ENCODE measurements around the gene MARK2.
"Not testable (repeated sequence)": the region's sequence is repeated elsewhere in the genome, so short reads cannot be mapped to it uniquely, and the experiment has no call there.

MARK2 gene

GRCh38 chr11:63838678-63839507, at the start of gene MARK2:
Gene MARK2 (plus strand): TSS chr11:63839110. CDS start chr11:63839507, 397 bp downstream.
- peak within 1 kb of the TSS; percentile 88 for H3K27ac Mint-ChIP-seq
- ATAC-seq (peak; percentile 86), DNase-seq (peak; percentile 100)
- peak within 1 kb of the TSS; percentile 92 for H3K4me3 Mint-ChIP-seq
- H3K27me3 Mint-ChIP-seq, result no peaks in the 10 kb centered on the region
- peaks cover 8% of the 10 kb centered on the region for H3K36me3 Mint-ChIP-seq (ENCODE audit: low read depth)
- peaks cover 51% of the 10 kb centered on the region for H3K4me1 Mint-ChIP-seq
- no peaks in the 10 kb centered on the region for H3K9me3 Mint-ChIP-seq

GRCh38 chr11:63791495-63792167, 47.3 kb upstream of the MARK2 start:
- ATAC-seq (no peak), DNase-seq (no peak)
- peaks cover 5% of the 10 kb centered on the region for H3K36me3 Mint-ChIP-seq (ENCODE audit: low read depth)
- H3K4me3 Mint-ChIP-seq, result no peak overlapping the region
- H3K27ac Mint-ChIP-seq, result no peak overlapping the region
- H3K4me1 Mint-ChIP-seq, result no peaks in the 10 kb centered on the region
- peaks cover 10% of the 10 kb centered on the region for H3K9me3 Mint-ChIP-seq
- H3K27me3 Mint-ChIP-seq, result peaks cover 2% of the 10 kb centered on the region

- no peak overlapping the region for H3K4me3 Mint-ChIP-seq
- peaks cover 5% of the 10 kb centered on the region for H3K36me3 Mint-ChIP-seq (ENCODE audit: low read depth)
- peaks cover 10% of the 10 kb centered on the region for H3K9me3 Mint-ChIP-seq
- ATAC-seq (no peak), DNase-seq (no peak)
- no peak overlapping the region for H3K27ac Mint-ChIP-seq
- peaks cover 4% of the 10 kb centered on the region for H3K27me3 Mint-ChIP-seq
- no peaks in the 10 kb centered on the region for H3K4me1 Mint-ChIP-seq
These were observed 45.7 kb upstream of the MARK2 start for GRCh38 chr11:63793161-63793560.

GRCh38 chr11:63795066-63795465, 43.8 kb upstream of the MARK2 start:
- Mint-ChIP-seq H3K9me3 (peaks cover 10% of the 10 kb centered on the region), H3K27ac (no peak overlapping the region), H3K4me3 (no peak overlapping the region), H3K4me1 (no peaks in the 10 kb centered on the region), H3K36me3 (ENCODE audit: low read depth) (peaks cover 5% of the 10 kb centered on the region), H3K27me3 (peaks cover 8% of the 10 kb centered on the region)
- DNase-seq, result no peak
- ATAC-seq, result no peak

- DNase-seq, result no peak
- no peaks in the 10 kb centered on the region for H3K9me3 Mint-ChIP-seq
- H3K36me3 Mint-ChIP-seq (ENCODE audit: low read depth), result no peaks in the 10 kb centered on the region
- no peak for ATAC-seq
- H3K27ac Mint-ChIP-seq, result no peak overlapping the region
- no peaks in the 10 kb centered on the region for H3K4me1 Mint-ChIP-seq
- peaks cover 8% of the 10 kb centered on the region for H3K27me3 Mint-ChIP-seq
- H3K4me3 Mint-ChIP-seq, result no peak overlapping the region
These were observed 38.0 kb upstream of the MARK2 start for GRCh38 chr11:63800921-63801320.

- no peak for ATAC-seq
- H3K27ac Mint-ChIP-seq, result no peak overlapping the region
- peaks cover 8% of the 10 kb centered on the region for H3K27me3 Mint-ChIP-seq
- no peaks in the 10 kb centered on the region for H3K4me1 Mint-ChIP-seq
- DNase-seq, result no peak
- H3K4me3 Mint-ChIP-seq, result no peak overlapping the region
- no peaks in the 10 kb centered on the region for H3K36me3 Mint-ChIP-seq (ENCODE audit: low read depth)
- no peaks in the 10 kb centered on the region for H3K9me3 Mint-ChIP-seq
These were observed 36.1 kb upstream of the MARK2 start for GRCh38 chr11:63802637-63803414.

- Mint-ChIP-seq H3K27me3 (peaks cover 1% of the 10 kb centered on the region), H3K9me3 (no peaks in the 10 kb centered on the region), H3K36me3 (ENCODE audit: low read depth) (no peaks in the 10 kb centered on the region), H3K4me1 (no peaks in the 10 kb centered on the region), H3K27ac (no peak overlapping the region), H3K4me3 (no peak overlapping the region)
- ATAC-seq (no peak), DNase-seq (no peak)
These were observed 34.7 kb upstream of the MARK2 start for GRCh38 chr11:63804259-63804658.

GRCh38 chr11:63805844-63806415, 33.0 kb upstream of the MARK2 start:
- no peaks in the 10 kb centered on the region for H3K36me3 Mint-ChIP-seq (ENCODE audit: low read depth)
- ATAC-seq (no peak), DNase-seq (no peak)
- no peak overlapping the region for H3K27ac Mint-ChIP-seq
- H3K9me3 Mint-ChIP-seq, result no peaks in the 10 kb centered on the region
- no peaks in the 10 kb centered on the region for H3K27me3 Mint-ChIP-seq
- H3K4me1 Mint-ChIP-seq, result no peaks in the 10 kb centered on the region
- H3K4me3 Mint-ChIP-seq, result no peak overlapping the region

GRCh38 chr11:63810383-63810782, 28.5 kb upstream of the MARK2 start:
- not testable (repeated sequence) for H3K36me3 Mint-ChIP-seq (ENCODE audit: low read depth); ATAC-seq; H3K27me3 Mint-ChIP-seq; H3K27ac Mint-ChIP-seq; H3K9me3 Mint-ChIP-seq; DNase-seq; H3K4me3 Mint-ChIP-seq
- peaks cover 17% of the 10 kb centered on the region for H3K4me1 Mint-ChIP-seq

GRCh38 chr11:63811522-63811921, 27.4 kb upstream of the MARK2 start:
- ATAC-seq (no peak), DNase-seq (no peak)
- Mint-ChIP-seq H3K27ac (no peak overlapping the region), H3K9me3 (no peaks in the 10 kb centered on the region), H3K36me3 (ENCODE audit: low read depth) (peaks cover 12% of the 10 kb centered on the region), H3K27me3 (no peaks in the 10 kb centered on the region), H3K4me3 (no peak overlapping the region), H3K4me1 (peaks cover 18% of the 10 kb centered on the region)

- no peaks in the 10 kb centered on the region for H3K9me3 Mint-ChIP-seq
These were observed 25.8 kb upstream of the MARK2 start, which contains the start of gene SPINDOC for GRCh38 chr11:63813035-63813562. Gene SPINDOC (plus strand): TSS chr11:63813456. CDS start chr11:63813687, 231 bp downstream.

GRCh38 chr11:63813563-63814382, 25.1 kb upstream of the MARK2 start:
- DNase-seq (peak; percentile 52), ATAC-seq (peak; percentile 44)
- H3K4me3 Mint-ChIP-seq, result peak overlapping the region; percentile 81
- peaks cover 19% of the 10 kb centered on the region for H3K36me3 Mint-ChIP-seq (ENCODE audit: low read depth)
- peaks cover 18% of the 10 kb centered on the region for H3K4me1 Mint-ChIP-seq
- H3K9me3 Mint-ChIP-seq, result no peaks in the 10 kb centered on the region
- no peaks in the 10 kb centered on the region for H3K27me3 Mint-ChIP-seq
- peak overlapping the region; percentile 42 for H3K27ac Mint-ChIP-seq

More at GRCh38 chr11:63813035-63813562, 25.8 kb upstream of the MARK2 start, which contains the start of gene SPINDOC:
- Mint-ChIP-seq H3K4me3 (peak within 1 kb of the TSS; percentile 81), H3K36me3 (ENCODE audit: low read depth) (peaks cover 19% of the 10 kb centered on the region), H3K27ac (peak within 1 kb of the TSS; percentile 42), H3K27me3 (no peaks in the 10 kb centered on the region), H3K4me1 (peaks cover 18% of the 10 kb centered on the region)
- DNase-seq (peak; percentile 83), ATAC-seq (peak; percentile 87)

GRCh38 chr11:63814383-63814736, 24.6 kb upstream of the MARK2 start:
- Mint-ChIP-seq H3K4me1 (peaks cover 18% of the 10 kb centered on the region), H3K27ac (peak overlapping the region; percentile 42), H3K9me3 (no peaks in the 10 kb centered on the region), H3K4me3 (peak overlapping the region; percentile 81), H3K36me3 (ENCODE audit: low read depth) (peaks cover 19% of the 10 kb centered on the region), H3K27me3 (no peaks in the 10 kb centered on the region)
- ATAC-seq, result no peak
- DNase-seq, result no peak
